ENCODE results near the gene ELAVL1. TPM values are rescaled to one million over a fixed set of nuclear protein-coding genes. Genes with fewer than 3 reads are reported as not detected.

Gene ELAVL1
- total RNA-seq, 1 donor from 2014 or later: 37.4 TPM

- FAIRE-seq (no peak), DNase-seq (ENCODE audit: low read depth) (no peak)
- no peak for TF ChIP-seq CTCF (IDR thresholded peaks at IDR 0.05; ENCODE audit: insufficient read depth, low read length, severe bottlenecking)
- Histone ChIP-seq H3K27me3 (ENCODE audit: control insufficient read depth, insufficient read depth, low read length) (no peaks in the 10 kb centered on the region), H3K4me3 (ENCODE audit: low read depth, low read length) (no peak overlapping the region), H3K36me3 (ENCODE audit: control insufficient read depth, insufficient read depth, low read length) (no peaks in the 10 kb centered on the region)
These were observed 40.6 kb upstream of the ELAVL1 start for GRCh38 chr19:8045872-8046568.

GRCh38 chr19:8044018-8044417 is 38.6 kb upstream of the ELAVL1 start:
- Histone ChIP-seq H3K36me3 (ENCODE audit: control insufficient read depth, insufficient read depth, low read length) (no peaks in the 10 kb centered on the region), H3K4me3 (ENCODE audit: low read depth, low read length) (no peak overlapping the region), H3K27me3 (ENCODE audit: control insufficient read depth, insufficient read depth, low read length) (no peaks in the 10 kb centered on the region)
- DNase-seq (ENCODE audit: low read depth) (no peak), FAIRE-seq (no peak)
- no peak for TF ChIP-seq CTCF (IDR thresholded peaks at IDR 0.05; ENCODE audit: insufficient read depth, low read length, severe bottlenecking)

GRCh38 chr19:8042900-8043299 is 37.5 kb upstream of the ELAVL1 start:
- H3K4me3 ChIP-seq (ENCODE audit: low read depth, low read length): no peak overlapping the region
- FAIRE-seq (no peak), DNase-seq (ENCODE audit: low read depth) (no peak)
- no peak for TF ChIP-seq CTCF (IDR thresholded peaks at IDR 0.05; ENCODE audit: insufficient read depth, low read length, severe bottlenecking)
- no peaks in the 10 kb centered on the region for H3K27me3 ChIP-seq (ENCODE audit: control insufficient read depth, insufficient read depth, low read length)
- H3K36me3 ChIP-seq (ENCODE audit: control insufficient read depth, insufficient read depth, low read length): no peaks in the 10 kb centered on the region

- no peak for DNase-seq (ENCODE audit: low read depth)
- TF ChIP-seq CTCF (IDR thresholded peaks at IDR 0.05; ENCODE audit: insufficient read depth, low read length, severe bottlenecking): no peak
- H3K27me3 ChIP-seq (ENCODE audit: control insufficient read depth, insufficient read depth, low read length): no peaks in the 10 kb centered on the region
- H3K4me3 ChIP-seq (ENCODE audit: low read depth, low read length): no peak overlapping the region
- no peaks in the 10 kb centered on the region for H3K36me3 ChIP-seq (ENCODE audit: control insufficient read depth, insufficient read depth, low read length)
- no peak for FAIRE-seq
These were observed 36.1 kb upstream of the ELAVL1 start for GRCh38 chr19:8041531-8041931.

- Histone ChIP-seq H3K36me3 (ENCODE audit: control insufficient read depth, insufficient read depth, low read length) (no peaks in the 10 kb centered on the region), H3K27me3 (ENCODE audit: control insufficient read depth, insufficient read depth, low read length) (no peaks in the 10 kb centered on the region), H3K4me3 (ENCODE audit: low read depth, low read length) (no peak overlapping the region)
- FAIRE-seq (no peak), DNase-seq (ENCODE audit: low read depth) (no peak)
- TF ChIP-seq CTCF (IDR thresholded peaks at IDR 0.05; ENCODE audit: insufficient read depth, low read length, severe bottlenecking): no peak
These were observed 33.8 kb upstream of the ELAVL1 start for GRCh38 chr19:8039231-8039630.

- no peak for FAIRE-seq
- TF ChIP-seq CTCF (IDR thresholded peaks at IDR 0.05; ENCODE audit: insufficient read depth, low read length, severe bottlenecking): no peak
- DNase-seq (ENCODE audit: low read depth): no peak
These were observed 33.4 kb upstream of the ELAVL1 start for GRCh38 chr19:8038815-8039214.

More at GRCh38 chr19:8038815-8039214, 33.4 kb upstream of the ELAVL1 start:
- H3K36me3 ChIP-seq (ENCODE audit: control insufficient read depth, insufficient read depth, low read length): no peaks in the 10 kb centered on the region
- H3K27me3 ChIP-seq (ENCODE audit: control insufficient read depth, insufficient read depth, low read length): no peaks in the 10 kb centered on the region
- H3K4me3 ChIP-seq (ENCODE audit: low read depth, low read length): no peak overlapping the region

Measured in bronchial epithelial cell (primary cell).